GM18867 (cell line): ENCODE results near the gene OR9A4.
"Not testable (repeated sequence)": the region's sequence is repeated elsewhere in the genome, so short reads cannot be mapped to it uniquely, and the experiment has no call there.

Source experiments
- ATAC-seq: cut with Tn5 transposase; IDR thresholded peaks from one replicate; pipeline ENCODE4 v1.9.1; 2021; ENCODE audit warnings: mild to moderate bottlenecking, moderate library complexity; ENCODE audit not compliant: unreplicated experiment

OR9A4 gene

GRCh38 chr7:141916099-141916498 is at the start of gene OR9A4:
Gene OR9A4, plus strand, starts transcription at chr7:141916399. Its CDS starts 2,477 bp downstream, at chr7:141918876.
- ATAC-seq = no peak

GRCh38 chr7:141866974-141867373 is 49.2 kb upstream of the OR9A4 start:
- no peak for ATAC-seq

GRCh38 chr7:141872931-141873330 is 43.3 kb upstream of the OR9A4 start:
- ATAC-seq = peak; percentile 73

- ATAC-seq = no peak
Observed at GRCh38 chr7:141874787-141875186, 41.4 kb upstream of the OR9A4 start.

- ATAC-seq = no peak
Observed at GRCh38 chr7:141875453-141875852, 40.7 kb upstream of the OR9A4 start.

GRCh38 chr7:141876371-141876770 is 39.8 kb upstream of the OR9A4 start:
- ATAC-seq = no peak

GRCh38 chr7:141877365-141877764 is 38.8 kb upstream of the OR9A4 start:
- ATAC-seq = no peak

- no peak for ATAC-seq
Observed at GRCh38 chr7:141880960-141881359, 35.2 kb upstream of the OR9A4 start.

GRCh38 chr7:141884539-141885225 is 31.5 kb upstream of the OR9A4 start:
- ATAC-seq = peak; percentile 64

GRCh38 chr7:141889321-141889720 is 26.9 kb upstream of the OR9A4 start:
- no peak for ATAC-seq

GRCh38 chr7:141891336-141891735 is 24.9 kb upstream of the OR9A4 start:
- ATAC-seq = no peak

- ATAC-seq = not testable (repeated sequence)
Observed at GRCh38 chr7:141899366-141899765, 16.8 kb upstream of the OR9A4 start.

GRCh38 chr7:141906285-141906684 is 9.9 kb upstream of the OR9A4 start:
- no peak for ATAC-seq

GRCh38 chr7:141911391-141911790 is 4.8 kb upstream of the OR9A4 start:
- no peak for ATAC-seq

- no peak for ATAC-seq
Observed at GRCh38 chr7:141915565-141915964, 634 bp upstream of the OR9A4 start.

- ATAC-seq = no peak
Observed at GRCh38 chr7:141920281-141920680, 4.1 kb downstream of the OR9A4 start.

GRCh38 chr7:141928146-141928844 is 12.1 kb downstream of the OR9A4 start:
- ATAC-seq = no peak

- no peak for ATAC-seq
Observed at GRCh38 chr7:141928845-141929195, 12.6 kb downstream of the OR9A4 start.

- ATAC-seq = no peak
Observed at GRCh38 chr7:141930211-141930610, 14.0 kb downstream of the OR9A4 start.

- no peak for ATAC-seq
Observed at GRCh38 chr7:141941075-141941474, 24.9 kb downstream of the OR9A4 start.

GRCh38 chr7:141943846-141944245 is 27.6 kb downstream of the OR9A4 start:
- no peak for ATAC-seq

GRCh38 chr7:141944811-141945210 is 28.6 kb downstream of the OR9A4 start:
- ATAC-seq = no peak

- ATAC-seq = no peak
Observed at GRCh38 chr7:141945356-141945755, 29.2 kb downstream of the OR9A4 start.
